Measurements from ENCODE around the gene ALS2CL.

The ALS2CL gene

DNA sequence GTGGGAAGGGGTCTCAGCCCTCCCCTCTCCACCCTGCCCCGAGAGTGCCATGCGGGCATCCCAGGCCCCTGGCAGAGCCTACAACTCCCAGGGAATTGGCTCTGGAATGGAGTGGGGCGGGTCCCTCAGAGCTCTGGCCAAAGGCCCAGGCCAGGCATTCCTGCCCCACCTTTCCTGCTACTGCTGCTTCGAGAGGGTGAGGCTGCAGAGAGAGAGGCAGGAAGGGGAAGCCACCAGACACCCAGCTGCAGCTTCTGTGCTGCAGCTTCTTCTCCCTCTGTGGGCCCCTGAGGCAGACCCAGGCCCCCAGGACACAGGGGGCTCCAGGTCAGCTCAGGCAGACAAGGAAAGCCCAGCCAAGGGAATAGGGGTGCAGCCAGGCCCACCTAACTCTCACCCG is 2.7 kb downstream of the ALS2CL start:
- no peak for DNase-seq (ENCODE audit: low read depth, low spot score)
- peaks cover 21% of the 10 kb centered on the region for H3K27me3 ChIP-seq (ENCODE audit: insufficient read depth, insufficient read length)
- H3K36me3 ChIP-seq (ENCODE audit: insufficient read depth, insufficient read length, low read length), result peaks cover 6% of the 10 kb centered on the region
- H3K4me3 ChIP-seq (ENCODE audit: insufficient read length, low read depth), result no peak overlapping the region
- H3K9ac ChIP-seq (ENCODE audit: insufficient read length, low read depth), result no peak overlapping the region
- TF ChIP-seq YY1 (IDR thresholded peaks at IDR 0.05; ENCODE audit: insufficient read depth, insufficient read length) (no peak), ZNF274 (IDR thresholded peaks at IDR 0.05; ENCODE audit: low read depth, low read length) (no peak), SUZ12 (IDR thresholded peaks at IDR 0.05; ENCODE audit: extremely low read depth, insufficient read depth, insufficient read length) (no peak)
- peaks cover 26% of the 10 kb centered on the region for H3K4me1 ChIP-seq (ENCODE audit: insufficient read depth, insufficient read length)
- peaks cover 7% of the 10 kb centered on the region; the same call in 1 of the 2 replicates for H3K9me3 ChIP-seq (ENCODE audit: insufficient read depth, low read length)

DNA sequence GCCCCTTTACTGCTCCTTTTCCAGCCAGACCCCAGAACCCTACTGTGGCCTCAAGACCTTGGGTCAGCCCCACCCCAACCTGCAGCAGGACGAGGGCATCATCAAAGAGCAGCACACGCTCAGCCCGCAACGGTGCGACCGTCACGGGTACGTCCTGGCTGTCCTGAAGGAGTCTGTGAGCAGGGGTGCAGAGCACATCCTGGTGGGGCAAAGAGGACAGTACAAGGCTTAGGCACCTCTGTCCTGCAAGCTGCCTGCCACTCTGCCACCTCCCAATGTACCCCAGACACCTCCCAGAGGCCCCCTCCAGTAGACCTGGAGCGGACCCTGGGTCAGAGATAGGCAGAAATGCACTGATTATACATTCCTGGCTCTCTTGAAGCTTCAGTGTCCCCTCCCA is 8.0 kb downstream of the ALS2CL start:
- no peaks in the 10 kb centered on the region for H3K27me3 ChIP-seq (ENCODE audit: insufficient read depth, insufficient read length)
- H3K4me3 ChIP-seq (ENCODE audit: insufficient read length, low read depth), result no peak overlapping the region
- TF ChIP-seq ZNF274 (IDR thresholded peaks at IDR 0.05; ENCODE audit: low read depth, low read length), result no peak
- no peak for TF ChIP-seq SUZ12 (IDR thresholded peaks at IDR 0.05; ENCODE audit: extremely low read depth, insufficient read depth, insufficient read length)
- no peak for TF ChIP-seq YY1 (IDR thresholded peaks at IDR 0.05; ENCODE audit: insufficient read depth, insufficient read length)
- peaks cover 9% of the 10 kb centered on the region for H3K4me1 ChIP-seq (ENCODE audit: insufficient read depth, insufficient read length)
- H3K36me3 ChIP-seq (ENCODE audit: insufficient read depth, insufficient read length, low read length), result peaks cover 12% of the 10 kb centered on the region
- no peak for DNase-seq (ENCODE audit: low read depth, low spot score)
- H3K9me3 ChIP-seq (ENCODE audit: insufficient read depth, low read length), result no peaks in the 10 kb centered on the region
- no peak overlapping the region for H3K9ac ChIP-seq (ENCODE audit: insufficient read length, low read depth)

DNA sequence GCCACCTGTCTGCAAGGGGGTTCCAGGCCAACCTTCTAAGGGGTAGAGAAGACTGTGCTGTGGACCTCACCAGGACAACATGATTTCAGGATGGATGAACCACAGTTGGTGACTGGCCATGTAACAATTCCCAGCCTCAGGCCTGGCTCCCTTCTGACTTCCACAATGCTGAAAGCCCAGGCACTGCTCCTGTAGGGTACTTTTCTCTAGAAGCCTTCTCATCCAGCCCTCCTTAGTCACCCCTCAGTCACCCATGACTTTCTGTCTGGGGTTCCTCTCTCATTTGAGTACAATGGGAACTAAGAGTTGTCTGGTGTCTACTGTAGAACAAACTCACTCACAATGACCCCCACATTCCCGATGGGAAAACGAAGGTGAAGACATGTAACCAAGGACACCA is 8.6 kb downstream of the ALS2CL start:
- TF ChIP-seq SUZ12 (IDR thresholded peaks at IDR 0.05; ENCODE audit: extremely low read depth, insufficient read depth, insufficient read length), result no peak
- no peak for TF ChIP-seq ZNF274 (IDR thresholded peaks at IDR 0.05; ENCODE audit: low read depth, low read length)
- TF ChIP-seq YY1 (IDR thresholded peaks at IDR 0.05; ENCODE audit: insufficient read depth, insufficient read length), result no peak
- no peak overlapping the region for H3K4me3 ChIP-seq (ENCODE audit: insufficient read length, low read depth)
- peaks cover 9% of the 10 kb centered on the region for H3K4me1 ChIP-seq (ENCODE audit: insufficient read depth, insufficient read length)
- H3K36me3 ChIP-seq (ENCODE audit: insufficient read depth, insufficient read length, low read length), result peaks cover 12% of the 10 kb centered on the region
- H3K27me3 ChIP-seq (ENCODE audit: insufficient read depth, insufficient read length), result no peaks in the 10 kb centered on the region
- DNase-seq (ENCODE audit: low read depth, low spot score), result no peak
- H3K9ac ChIP-seq (ENCODE audit: insufficient read length, low read depth), result no peak overlapping the region
- H3K9me3 ChIP-seq (ENCODE audit: insufficient read depth, low read length), result no peaks in the 10 kb centered on the region

DNA sequence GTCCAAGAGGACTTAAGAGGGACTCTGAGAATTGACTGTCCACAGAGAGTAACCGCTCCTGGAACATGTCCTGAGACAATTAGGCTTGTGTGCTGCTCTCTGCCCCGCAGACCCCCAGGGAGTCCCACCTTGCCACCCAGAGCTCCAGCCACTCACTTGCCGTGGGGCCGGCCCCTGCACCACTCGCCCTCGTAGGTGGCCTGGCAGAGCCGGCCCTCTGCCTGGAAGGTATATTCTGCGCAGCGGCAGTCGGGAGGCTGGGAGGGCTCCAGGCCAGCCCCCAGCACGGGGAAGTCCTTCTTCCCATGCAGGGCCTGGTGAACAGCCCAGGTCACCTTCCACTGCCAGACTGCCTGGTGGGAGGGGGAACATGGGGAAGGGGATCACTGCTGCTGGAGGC is 10.5 kb downstream of the ALS2CL start:
- peaks cover 12% of the 10 kb centered on the region for H3K36me3 ChIP-seq (ENCODE audit: insufficient read depth, insufficient read length, low read length)
- no peak for TF ChIP-seq SUZ12 (IDR thresholded peaks at IDR 0.05; ENCODE audit: extremely low read depth, insufficient read depth, insufficient read length)
- TF ChIP-seq YY1 (IDR thresholded peaks at IDR 0.05; ENCODE audit: insufficient read depth, insufficient read length), result no peak
- TF ChIP-seq ZNF274 (IDR thresholded peaks at IDR 0.05; ENCODE audit: low read depth, low read length), result no peak
- H3K4me1 ChIP-seq (ENCODE audit: insufficient read depth, insufficient read length), result peaks cover 9% of the 10 kb centered on the region
- no peaks in the 10 kb centered on the region for H3K9me3 ChIP-seq (ENCODE audit: insufficient read depth, low read length)
- no peak for DNase-seq (ENCODE audit: low read depth, low spot score)
- H3K9ac ChIP-seq (ENCODE audit: insufficient read length, low read depth), result no peak overlapping the region
- no peak overlapping the region for H3K4me3 ChIP-seq (ENCODE audit: insufficient read length, low read depth)
- H3K27me3 ChIP-seq (ENCODE audit: insufficient read depth, insufficient read length), result no peaks in the 10 kb centered on the region

DNA sequence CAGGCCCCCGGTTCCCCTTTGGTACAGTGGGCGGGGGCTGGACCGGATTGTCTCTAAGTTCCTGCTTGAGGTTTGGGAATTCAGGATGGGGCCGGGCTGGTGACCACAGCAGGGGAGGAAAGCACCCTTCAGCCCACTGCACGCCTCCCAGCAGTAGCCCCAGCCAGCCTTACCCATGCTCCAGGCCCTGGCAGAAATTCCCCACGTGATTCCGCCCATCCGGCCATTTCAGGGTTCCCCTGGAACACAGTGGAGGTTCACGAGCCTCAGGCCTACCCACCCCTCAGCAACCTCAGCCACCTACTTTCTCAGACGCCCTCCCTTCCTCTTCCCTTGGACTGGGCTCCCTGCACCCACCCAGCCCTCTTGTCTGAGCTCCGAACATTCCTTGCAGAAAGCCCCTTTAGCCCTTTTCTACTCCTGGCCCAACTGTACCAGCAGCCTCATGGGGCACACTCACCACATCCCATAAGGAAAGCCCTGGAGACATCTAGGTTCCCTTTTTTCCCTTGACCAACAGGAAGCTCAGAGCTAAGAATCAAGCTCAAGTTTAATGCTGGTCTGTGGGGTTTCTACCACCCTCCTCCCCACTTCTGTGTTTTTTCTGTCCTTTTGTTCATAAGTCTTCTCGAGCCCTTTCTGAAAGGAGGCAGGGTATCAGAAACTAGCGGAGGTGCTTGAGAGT is 11.5 kb downstream of the ALS2CL start:
- H3K9me3 ChIP-seq (ENCODE audit: insufficient read depth, low read length), result no peaks in the 10 kb centered on the region
- no peak for TF ChIP-seq ZNF274 (IDR thresholded peaks at IDR 0.05; ENCODE audit: low read depth, low read length)
- no peak for TF ChIP-seq SUZ12 (IDR thresholded peaks at IDR 0.05; ENCODE audit: extremely low read depth, insufficient read depth, insufficient read length)
- TF ChIP-seq YY1 (IDR thresholded peaks at IDR 0.05; ENCODE audit: insufficient read depth, insufficient read length), result no peak
- peak overlapping the region; percentile 25 for H3K9ac ChIP-seq (ENCODE audit: insufficient read length, low read depth)
- H3K4me3 ChIP-seq (ENCODE audit: insufficient read length, low read depth), result no peak overlapping the region
- DNase-seq (ENCODE audit: low read depth, low spot score), result no peak
- peaks cover 12% of the 10 kb centered on the region for H3K4me1 ChIP-seq (ENCODE audit: insufficient read depth, insufficient read length)
- no peaks in the 10 kb centered on the region for H3K27me3 ChIP-seq (ENCODE audit: insufficient read depth, insufficient read length)
- H3K36me3 ChIP-seq (ENCODE audit: insufficient read depth, insufficient read length, low read length), result peaks cover 6% of the 10 kb centered on the region

DNA sequence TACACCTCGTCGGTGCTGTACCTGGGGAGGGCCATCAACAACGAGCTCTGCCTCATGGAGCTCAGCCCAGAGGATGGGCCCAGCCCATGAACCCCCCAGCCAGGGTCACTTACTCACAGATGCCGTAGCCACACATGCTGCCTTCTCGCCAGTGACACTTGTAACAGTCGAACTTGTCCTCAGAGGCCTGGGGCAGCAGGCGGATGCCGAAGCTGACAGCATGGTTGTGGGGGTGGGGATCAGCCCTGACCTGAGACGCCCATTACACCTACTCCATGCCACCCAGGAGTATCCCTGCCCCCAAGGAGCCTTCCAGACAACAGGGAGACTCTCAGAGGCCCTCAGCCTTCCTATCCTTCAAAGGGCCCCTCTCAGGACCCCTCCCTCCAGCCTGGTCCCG is 12.1 kb downstream of the ALS2CL start:
- Histone ChIP-seq H3K27me3 (ENCODE audit: insufficient read depth, insufficient read length) (no peaks in the 10 kb centered on the region), H3K9me3 (ENCODE audit: insufficient read depth, low read length) (no peaks in the 10 kb centered on the region), H3K4me3 (ENCODE audit: insufficient read length, low read depth) (no peak overlapping the region), H3K4me1 (ENCODE audit: insufficient read depth, insufficient read length) (peaks cover 15% of the 10 kb centered on the region), H3K9ac (ENCODE audit: insufficient read length, low read depth) (peak overlapping the region; percentile 25), H3K36me3 (ENCODE audit: insufficient read depth, insufficient read length, low read length) (peaks cover 6% of the 10 kb centered on the region)
- DNase-seq (ENCODE audit: low read depth, low spot score), result no peak
- TF ChIP-seq SUZ12 (IDR thresholded peaks at IDR 0.05; ENCODE audit: extremely low read depth, insufficient read depth, insufficient read length) (no peak), YY1 (IDR thresholded peaks at IDR 0.05; ENCODE audit: insufficient read depth, insufficient read length) (no peak), ZNF274 (IDR thresholded peaks at IDR 0.05; ENCODE audit: low read depth, low read length) (no peak)

DNA sequence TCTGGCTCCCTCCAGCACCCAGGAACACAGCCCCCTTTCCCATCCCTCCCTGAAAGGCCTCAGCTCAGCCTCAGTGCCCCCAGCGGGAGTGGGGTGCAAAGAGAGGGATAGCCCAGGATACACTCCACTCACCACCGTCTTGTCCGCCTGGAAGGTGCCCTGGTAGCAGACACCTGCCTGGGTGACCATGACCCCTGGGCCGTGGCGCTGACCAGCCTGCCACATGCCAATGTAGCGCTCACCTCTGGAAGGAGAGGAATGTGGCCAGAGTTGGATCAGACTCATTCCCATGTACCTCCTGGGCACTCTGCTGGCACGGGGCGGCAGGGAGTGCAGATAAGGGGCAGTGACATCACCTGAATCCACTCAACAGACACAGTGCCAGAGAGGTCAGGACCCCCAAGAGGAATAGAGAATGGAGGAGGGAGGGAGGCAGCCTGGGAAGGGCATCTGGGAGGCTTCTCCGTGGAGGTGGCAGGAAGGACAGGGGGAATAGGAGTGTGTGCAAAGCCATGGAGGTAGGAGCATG is 13.1 kb downstream of the ALS2CL start:
- H3K9me3 ChIP-seq (ENCODE audit: insufficient read depth, low read length), result no peaks in the 10 kb centered on the region
- no peak overlapping the region for H3K4me3 ChIP-seq (ENCODE audit: insufficient read length, low read depth)
- peaks cover 12% of the 10 kb centered on the region for H3K36me3 ChIP-seq (ENCODE audit: insufficient read depth, insufficient read length, low read length)
- H3K9ac ChIP-seq (ENCODE audit: insufficient read length, low read depth), result no peak overlapping the region
- no peak for DNase-seq (ENCODE audit: low read depth, low spot score)
- H3K27me3 ChIP-seq (ENCODE audit: insufficient read depth, insufficient read length), result no peaks in the 10 kb centered on the region
- peaks cover 15% of the 10 kb centered on the region for H3K4me1 ChIP-seq (ENCODE audit: insufficient read depth, insufficient read length)
- TF ChIP-seq ZNF274 (IDR thresholded peaks at IDR 0.05; ENCODE audit: low read depth, low read length) (no peak), SUZ12 (IDR thresholded peaks at IDR 0.05; ENCODE audit: extremely low read depth, insufficient read depth, insufficient read length) (no peak), YY1 (IDR thresholded peaks at IDR 0.05; ENCODE audit: insufficient read depth, insufficient read length) (no peak)
